OCI-LY7 (cell line): ENCODE measurements around the gene DNAJB1. TPM values are rescaled to one million over a fixed set of nuclear protein-coding genes. Genes with fewer than 3 reads are reported as not detected.

Source experiments
- BruUV-seq: library from RNA; stranded (reverse); fragments of 400-500 nt; replicated peaks from 2 replicates; lab custom pipeline; 2021; lab: Mats Ljungman, UMichigan
- CTCF ChIA-PET: fragments of 300-600 bp; sonication (Branson Sonifier 250); formaldehyde crosslinking; loops from one replicate; lab custom pipeline; 2022; ENCODE audit warnings: antibody characterized with exemption; ENCODE audit not compliant: unreplicated experiment; lab: Charles Lee
- POLR2A ChIA-PET: fragments of 300-600 bp; sonication (Branson Sonifier 250); formaldehyde crosslinking; loops from one replicate; lab custom pipeline; 2022; ENCODE audit warnings: antibody characterized with exemption; lab: Charles Lee
- DNase-seq: peaks from one replicate; pipeline ENCODE4 v3.0.0-alpha.2; 2015; ENCODE audit warnings: low spot score
- H2AFZ ChIP-seq: fragments of 200-600 bp; sonication (generic), shearing (Covaris generic); 2 replicates; pipeline ENCODE4 v1.6.1; 2014; ENCODE audit warnings: mild to moderate bottlenecking, antibody characterized with exemption, low read length, moderate library complexity
- H3K27ac ChIP-seq: fragments of 200-600 bp; sonication (generic); 2 replicates; pipeline ENCODE4 v1.5.1; 2014; ENCODE audit warnings: mixed run types, low read depth, mild to moderate bottlenecking, moderate library complexity, low read length, inconsistent platforms; ENCODE audit not compliant: poor library complexity, severe bottlenecking
- H3K36me3 ChIP-seq: fragments of 200-600 bp; sonication (generic); 2 replicates; pipeline ENCODE4 v1.6.1; 2014; ENCODE audit warnings: mild to moderate bottlenecking, antibody characterized with exemption, low read length, moderate library complexity, mixed read lengths; ENCODE audit not compliant: insufficient read depth
- H3K4me1 ChIP-seq: fragments of 200-600 bp; sonication (generic); 2 replicates; pipeline ENCODE4 v1.5.1; 2014; ENCODE audit warnings: mild to moderate bottlenecking, low read length; ENCODE audit not compliant: insufficient read depth, poor library complexity, severe bottlenecking
- H3K4me2 ChIP-seq: fragments of 200-600 bp; sonication (generic); 2 replicates; pipeline ENCODE4 v1.6.1; 2014; ENCODE audit warnings: mild to moderate bottlenecking, low read length
- H3K4me3 ChIP-seq: fragments of 200-600 bp; sonication (generic); 2 replicates; pipeline ENCODE4 v1.5.1; 2014; ENCODE audit warnings: mild to moderate bottlenecking, low read depth, low read length; ENCODE audit not compliant: poor library complexity, severe bottlenecking
- H3K79me2 ChIP-seq: fragments of 200-600 bp; sonication (generic); 2 replicates; pipeline ENCODE4 v1.6.1; 2016; ENCODE audit warnings: low read depth, mild to moderate bottlenecking, low read length, moderate library complexity, mixed read lengths; ENCODE audit not compliant: insufficient read depth
- H3K9me2 ChIP-seq: fragments of 200-600 bp; sonication (generic); 2 replicates; pipeline ENCODE4 v1.6.1; 2016; ENCODE audit warnings: mild to moderate bottlenecking, low read length, mixed read lengths; ENCODE audit not compliant: insufficient read depth
- H3K9me3 ChIP-seq: fragments of 200-600 bp; sonication (generic); 2 replicates; pipeline ENCODE4 v1.6.1; 2014; ENCODE audit warnings: mild to moderate bottlenecking, mixed run types, low read length, mixed read lengths
- H4K20me1 ChIP-seq: fragments of 200-600 bp; sonication (generic); 2 replicates; pipeline ENCODE4 v1.6.1; 2014; ENCODE audit warnings: mild to moderate bottlenecking, antibody characterized with exemption, low read length, moderate library complexity, mixed read lengths; ENCODE audit not compliant: insufficient read depth
- EZH2phosphoT487 ChIP-seq: fragments of 200-600 bp; sonication (generic); IDR thresholded peaks from 2 replicates; pipeline ENCODE4 v1.6.1; 2018; ENCODE audit warnings: low read depth, borderline replicate concordance, mild to moderate bottlenecking, mixed run types, antibody characterized with exemption, low read length, moderate library complexity, mixed read lengths
- intact Hi-C: fragments of 100-400 bp; cut with micrococcal nuclease; formaldehyde crosslinking; loops from one replicate; pipeline ENCODE4 v1.10.0; 2022; ENCODE audit not compliant: unreplicated experiment
- total RNA-seq, 2 experiments: library from RNA; depleted of rRNA in 1 of 2; stranded (reverse); fragments of >200 nt in 1 of 2; shearing (Covaris generic) in 1 of 2; gene quantifications; 2 replicates each; pipeline ENCODE4 v1.2.3, GENCODE V29; 2014 to 2022
- TF ChIP-seq, protein P1 (sequence below): fragments of 200-600 bp; sonication (generic); conservative IDR thresholded peaks from 2 replicates; pipeline ENCODE4 v1.5.1; 2014; ENCODE audit warnings: mild to moderate bottlenecking, antibody characterized with exemption, low read length, moderate library complexity, mixed read lengths

DNAJB1 gene
- total RNA-seq, 2 experiments from 2014 or later, result 63.7 to 76.7 TPM

DNA sequence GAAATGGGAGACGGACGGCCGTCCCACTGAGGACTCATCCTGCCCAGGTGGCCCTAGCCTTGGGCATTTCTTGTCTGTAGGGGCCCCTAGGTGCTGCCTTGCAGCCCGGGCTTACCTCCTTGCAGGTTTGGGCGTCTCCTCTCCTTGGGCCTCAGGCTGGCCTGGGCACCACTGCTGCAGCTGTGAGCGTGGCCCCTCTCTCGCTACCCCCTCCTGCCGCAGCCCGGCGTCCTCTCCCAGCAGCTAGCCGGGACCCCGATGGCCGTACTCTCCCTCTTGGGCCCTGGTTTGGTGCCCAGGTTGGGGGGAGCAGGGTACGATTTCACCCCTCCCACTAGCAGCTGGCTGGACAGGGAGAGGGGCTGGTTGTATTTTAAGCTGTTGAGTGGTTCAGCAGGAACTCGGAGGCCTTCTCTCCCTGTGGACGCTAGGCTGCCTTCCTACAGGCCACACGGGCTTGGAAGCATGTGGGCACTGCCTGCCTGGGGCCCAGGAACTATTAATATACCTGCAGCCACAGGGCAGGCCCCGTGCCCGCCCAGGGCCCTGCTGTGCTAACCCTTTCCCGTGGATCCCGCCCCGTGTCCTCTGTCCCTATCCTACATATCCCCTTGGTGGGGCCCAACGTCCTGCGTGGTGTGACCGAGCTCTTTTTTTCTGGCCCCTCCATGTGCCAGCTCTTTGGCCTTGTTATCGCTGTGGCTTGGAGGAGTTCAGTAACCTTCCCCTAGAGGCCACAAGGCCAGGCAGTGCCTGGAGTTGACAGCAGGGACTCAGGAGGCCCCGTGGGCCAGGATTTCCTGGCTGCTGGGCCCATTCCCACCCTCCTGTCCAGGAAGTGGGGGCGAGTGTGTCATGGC lies 41.9 kb upstream of the DNAJB1 start:
- POLR2A ChIA-PET, result interaction anchor here (0.7 kb wide), 1 partner anchor 11 kb away, joined by 3 read pairs; the partner anchor contains the start of gene NDUFB7
- H3K9me3 ChIP-seq, result no peaks in the 10 kb centered on the region
- no peaks in the 10 kb centered on the region for H3K9me2 ChIP-seq
- H3K79me2 ChIP-seq, result peaks cover 14% of the 10 kb centered on the region; the same call in 1 of the 2 replicates
- intact Hi-C loops, result loop anchor here (5.0 kb wide), 1 partner anchor 43 kb away; the partner anchor contains the start of gene DNAJB1
- peaks cover 32% of the 10 kb centered on the region for H3K4me1 ChIP-seq
- TF ChIP-seq, protein P1, sequence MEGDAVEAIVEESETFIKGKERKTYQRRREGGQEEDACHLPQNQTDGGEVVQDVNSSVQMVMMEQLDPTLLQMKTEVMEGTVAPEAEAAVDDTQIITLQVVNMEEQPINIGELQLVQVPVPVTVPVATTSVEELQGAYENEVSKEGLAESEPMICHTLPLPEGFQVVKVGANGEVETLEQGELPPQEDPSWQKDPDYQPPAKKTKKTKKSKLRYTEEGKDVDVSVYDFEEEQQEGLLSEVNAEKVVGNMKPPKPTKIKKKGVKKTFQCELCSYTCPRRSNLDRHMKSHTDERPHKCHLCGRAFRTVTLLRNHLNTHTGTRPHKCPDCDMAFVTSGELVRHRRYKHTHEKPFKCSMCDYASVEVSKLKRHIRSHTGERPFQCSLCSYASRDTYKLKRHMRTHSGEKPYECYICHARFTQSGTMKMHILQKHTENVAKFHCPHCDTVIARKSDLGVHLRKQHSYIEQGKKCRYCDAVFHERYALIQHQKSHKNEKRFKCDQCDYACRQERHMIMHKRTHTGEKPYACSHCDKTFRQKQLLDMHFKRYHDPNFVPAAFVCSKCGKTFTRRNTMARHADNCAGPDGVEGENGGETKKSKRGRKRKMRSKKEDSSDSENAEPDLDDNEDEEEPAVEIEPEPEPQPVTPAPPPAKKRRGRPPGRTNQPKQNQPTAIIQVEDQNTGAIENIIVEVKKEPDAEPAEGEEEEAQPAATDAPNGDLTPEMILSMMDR, result no peak
- peaks cover 21% of the 10 kb centered on the region for H3K36me3 ChIP-seq
- H4K20me1 ChIP-seq, result no peaks in the 10 kb centered on the region
- CTCF ChIA-PET, result interaction anchor here (0.7 kb wide), 1 partner anchor 11 kb away, joined by 3 read pairs; no protein-coding TSS in a partner anchor
- H2AFZ ChIP-seq, result no peak overlapping the region
- no peak overlapping the region for H3K27ac ChIP-seq
- DNase-seq, result no peak
- no TSS peak for BruUV-seq
- H3K4me2 ChIP-seq, result no peak overlapping the region
- no peak overlapping the region for H3K4me3 ChIP-seq

GRCh38 chr19:14558370-14559066 lies 40.3 kb upstream of the DNAJB1 start:
- Histone ChIP-seq H3K4me1 (peaks cover 27% of the 10 kb centered on the region), H3K9me3 (no peaks in the 10 kb centered on the region), H3K36me3 (peaks cover 13% of the 10 kb centered on the region), H3K4me3 (no peak overlapping the region), H4K20me1 (no peaks in the 10 kb centered on the region), H3K9me2 (no peaks in the 10 kb centered on the region), H3K27ac (peak overlapping the region; percentile 25), H2AFZ (no peak overlapping the region), H3K4me2 (peak overlapping the region; percentile 44), H3K79me2 (peaks cover 14% of the 10 kb centered on the region; the same call in 1 of the 2 replicates)
- DNase-seq, result no peak
- ChIA-PET CTCF (no interaction called here), POLR2A (no interaction called here)
- no TSS peak for BruUV-seq
- no peak for TF ChIP-seq EZH2phosphoT487
- TF ChIP-seq, protein P1, result no peak
- intact Hi-C loops, result loop anchor here (5.0 kb wide), 1 partner anchor 41 kb away; the partner anchor contains the start of gene DNAJB1
